GM12801 (cell line): ENCODE data around the gene OCSTAMP.
A peak's percentile ranks its signal among the peaks of the same experiment; 100 is the strongest.

Experiments
- CTCF ChIP-seq: IDR thresholded peaks from one replicate; pipeline ENCODE4 v1.5.1; 2011; ENCODE audit warnings: control low read depth; ENCODE audit not compliant: insufficient read length; ENCODE audit errors: extremely low read depth

OCSTAMP gene

DNA sequence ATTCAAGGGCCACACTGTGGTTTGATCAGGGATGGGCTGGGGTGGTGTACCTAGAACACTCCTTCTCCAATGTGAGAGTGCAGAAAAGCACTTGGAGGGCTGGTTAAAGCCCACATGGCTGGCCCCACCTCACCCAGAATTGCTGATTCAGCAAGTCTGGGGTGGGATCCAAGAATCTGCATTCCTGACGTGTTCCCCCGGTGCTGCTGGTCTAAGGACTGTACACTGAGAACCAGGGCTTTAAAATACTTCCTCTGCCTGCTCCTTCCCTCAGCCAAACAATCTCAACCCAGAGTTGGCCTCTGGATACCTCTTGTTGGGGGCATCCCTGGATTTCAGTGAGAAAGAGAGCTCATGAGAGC lies 13.4 kb upstream of the OCSTAMP start:
- no peak for TF ChIP-seq CTCF

- TF ChIP-seq CTCF = no peak
Observed at GRCh38 chr20:46563170-46563859, 12.9 kb upstream of the OCSTAMP start.

GRCh38 chr20:46562373-46563169 lies 12.1 kb upstream of the OCSTAMP start:
- peak; percentile 84 for TF ChIP-seq CTCF

GRCh38 chr20:46562009-46562372 lies 11.5 kb upstream of the OCSTAMP start:
- no peak for TF ChIP-seq CTCF

DNA sequence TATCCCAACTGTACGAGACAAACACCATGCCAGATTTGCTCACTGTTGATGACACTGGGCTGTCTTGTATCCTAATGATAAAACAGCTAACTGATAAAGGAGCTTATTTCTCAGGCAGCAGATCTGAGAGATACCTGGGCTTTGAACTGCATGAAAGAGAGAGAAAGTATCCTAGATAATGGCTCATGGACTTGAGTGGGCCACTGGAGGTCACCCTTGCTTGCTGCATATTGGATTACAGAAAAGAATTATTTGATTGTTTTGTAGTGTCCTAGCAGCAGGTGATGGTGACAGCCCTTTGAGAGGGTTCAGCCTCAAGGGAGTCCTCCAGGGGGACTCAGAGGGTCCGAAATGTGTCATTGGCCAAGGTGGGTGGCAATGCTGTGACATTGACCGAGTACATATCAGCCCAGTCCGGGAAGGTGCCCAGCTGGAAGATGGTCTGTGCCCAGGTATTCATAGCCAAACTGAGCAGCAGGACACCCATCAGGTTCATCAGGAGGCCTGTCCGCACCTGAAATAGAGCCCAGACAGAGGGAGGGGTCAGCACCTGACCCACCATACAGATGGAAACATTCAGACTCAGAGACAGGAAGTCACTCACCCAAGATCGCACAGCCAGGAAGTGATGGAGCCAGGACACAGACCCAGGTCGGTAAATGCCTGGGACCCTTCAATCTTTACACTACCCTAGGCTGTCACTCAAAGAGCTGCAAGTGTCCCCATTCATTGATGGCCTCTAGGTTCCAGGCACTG lies 9.4 kb upstream of the OCSTAMP start:
- no peak for TF ChIP-seq CTCF

DNA sequence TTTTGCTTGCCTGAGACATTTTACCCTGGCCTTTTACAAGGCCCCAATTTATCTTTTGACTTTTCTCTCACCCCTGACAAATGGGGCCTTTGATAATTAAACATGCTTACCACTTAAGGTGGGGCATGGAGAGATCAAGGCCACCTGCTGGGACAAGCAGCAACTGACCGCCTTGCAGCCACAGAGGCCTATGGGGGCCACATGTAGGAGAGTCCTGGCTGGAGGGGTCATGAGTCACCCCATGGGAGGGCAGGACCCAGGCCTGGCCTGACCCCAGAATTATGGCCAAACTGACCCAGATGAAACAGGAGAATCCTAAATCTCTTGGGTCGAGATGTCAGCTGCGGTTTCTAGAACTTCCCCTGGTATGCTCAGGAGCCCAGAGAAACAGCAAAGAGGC lies 8.5 kb upstream of the OCSTAMP start:
- TF ChIP-seq CTCF = no peak

- TF ChIP-seq CTCF = no peak
Observed at GRCh38 chr20:46558511-46558959, 8.1 kb upstream of the OCSTAMP start.
